Measurements from ENCODE around the gene CALML3.

DNA sequence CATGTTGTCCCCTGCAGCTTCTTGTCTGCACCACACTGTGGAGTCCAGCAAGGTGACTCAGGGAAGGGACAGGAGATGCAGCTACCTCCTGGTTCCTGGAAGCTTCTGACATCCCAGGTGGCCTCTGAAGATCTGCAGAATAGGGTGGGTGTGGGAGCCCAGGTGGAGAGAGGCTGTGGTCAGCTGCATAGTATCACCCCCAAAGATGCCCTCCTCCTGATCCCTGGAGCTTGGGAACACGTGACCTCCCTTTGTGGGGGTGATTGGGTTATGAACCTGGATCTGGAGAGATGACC lies 25.4 kb downstream of the CALML3 start:
- no peak for TF ChIP-seq GATA2 (IDR thresholded peaks at IDR 0.05; ENCODE audit: low read depth, low read length)
- no peak for TF ChIP-seq GATA3 (IDR thresholded peaks at IDR 0.05; ENCODE audit: low read depth, low read length)

All from SH-SY5Y (cell line).